Measurements from ENCODE around the gene SPTBN1.

The SPTBN1 gene

DNA sequence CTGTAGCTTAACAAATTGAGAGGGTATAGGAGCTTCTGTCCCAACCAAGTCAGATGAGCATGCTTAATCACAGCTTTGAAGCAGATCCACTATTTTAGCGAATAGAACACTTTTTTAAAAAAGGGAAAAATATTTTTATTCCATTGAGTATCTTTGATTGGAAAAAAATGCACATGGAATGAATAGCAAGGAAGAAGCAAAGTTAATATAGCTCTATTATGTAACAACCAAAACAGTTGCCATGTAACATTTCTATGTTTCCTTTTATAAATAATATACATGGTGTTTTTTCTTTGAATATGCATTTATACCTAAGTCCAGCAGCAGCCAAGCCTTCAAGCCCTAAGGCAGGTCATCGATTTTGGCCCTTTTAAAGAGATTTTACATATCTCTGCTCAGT is 21.4 kb upstream of the SPTBN1 start:
- in situ Hi-C loops (cut with HindIII; ENCODE audit: low pct_ligation_motif_present, low sequenced_read_pairs), result no loop called here
- TF ChIP-seq, protein P1, sequence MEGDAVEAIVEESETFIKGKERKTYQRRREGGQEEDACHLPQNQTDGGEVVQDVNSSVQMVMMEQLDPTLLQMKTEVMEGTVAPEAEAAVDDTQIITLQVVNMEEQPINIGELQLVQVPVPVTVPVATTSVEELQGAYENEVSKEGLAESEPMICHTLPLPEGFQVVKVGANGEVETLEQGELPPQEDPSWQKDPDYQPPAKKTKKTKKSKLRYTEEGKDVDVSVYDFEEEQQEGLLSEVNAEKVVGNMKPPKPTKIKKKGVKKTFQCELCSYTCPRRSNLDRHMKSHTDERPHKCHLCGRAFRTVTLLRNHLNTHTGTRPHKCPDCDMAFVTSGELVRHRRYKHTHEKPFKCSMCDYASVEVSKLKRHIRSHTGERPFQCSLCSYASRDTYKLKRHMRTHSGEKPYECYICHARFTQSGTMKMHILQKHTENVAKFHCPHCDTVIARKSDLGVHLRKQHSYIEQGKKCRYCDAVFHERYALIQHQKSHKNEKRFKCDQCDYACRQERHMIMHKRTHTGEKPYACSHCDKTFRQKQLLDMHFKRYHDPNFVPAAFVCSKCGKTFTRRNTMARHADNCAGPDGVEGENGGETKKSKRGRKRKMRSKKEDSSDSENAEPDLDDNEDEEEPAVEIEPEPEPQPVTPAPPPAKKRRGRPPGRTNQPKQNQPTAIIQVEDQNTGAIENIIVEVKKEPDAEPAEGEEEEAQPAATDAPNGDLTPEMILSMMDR (IDR thresholded peaks at IDR 0.05; ENCODE audit: low read depth, low read length, missing control alignments), result no peak
- no peak for DNase-seq
- Histone ChIP-seq H3K27me3 (replicated peaks) (no peaks in the 10 kb centered on the region), H3K4me3 (ENCODE audit: low read depth, low read length) (no peak overlapping the region), H3K36me3 (replicated peaks) (no peaks in the 10 kb centered on the region), H3K27ac (no peak overlapping the region)

- in situ Hi-C loops (cut with HindIII; ENCODE audit: low pct_ligation_motif_present, low sequenced_read_pairs), result no loop called here
- Histone ChIP-seq H3K4me3 (ENCODE audit: low read depth, low read length) (no peak overlapping the region), H3K27me3 (replicated peaks) (no peaks in the 10 kb centered on the region), H3K27ac (no peak overlapping the region), H3K36me3 (replicated peaks) (no peaks in the 10 kb centered on the region)
- TF ChIP-seq, protein P1 (IDR thresholded peaks at IDR 0.05; ENCODE audit: low read depth, low read length, missing control alignments), result no peak
- DNase-seq, result no peak
These were observed 20.6 kb upstream of the SPTBN1 start for GRCh38 chr2:54435325-54436226.

- in situ Hi-C loops (cut with HindIII; ENCODE audit: low pct_ligation_motif_present, low sequenced_read_pairs), result no loop called here
- TF ChIP-seq, protein P1 (IDR thresholded peaks at IDR 0.05; ENCODE audit: low read depth, low read length, missing control alignments), result no peak
- H3K27ac ChIP-seq, result no peak overlapping the region
- DNase-seq, result no peak
- H3K36me3 ChIP-seq (replicated peaks), result no peaks in the 10 kb centered on the region
- H3K27me3 ChIP-seq (replicated peaks), result no peaks in the 10 kb centered on the region
- H3K4me3 ChIP-seq (ENCODE audit: low read depth, low read length), result no peak overlapping the region
These were observed 18.5 kb upstream of the SPTBN1 start for GRCh38 chr2:54437588-54437987.

DNA sequence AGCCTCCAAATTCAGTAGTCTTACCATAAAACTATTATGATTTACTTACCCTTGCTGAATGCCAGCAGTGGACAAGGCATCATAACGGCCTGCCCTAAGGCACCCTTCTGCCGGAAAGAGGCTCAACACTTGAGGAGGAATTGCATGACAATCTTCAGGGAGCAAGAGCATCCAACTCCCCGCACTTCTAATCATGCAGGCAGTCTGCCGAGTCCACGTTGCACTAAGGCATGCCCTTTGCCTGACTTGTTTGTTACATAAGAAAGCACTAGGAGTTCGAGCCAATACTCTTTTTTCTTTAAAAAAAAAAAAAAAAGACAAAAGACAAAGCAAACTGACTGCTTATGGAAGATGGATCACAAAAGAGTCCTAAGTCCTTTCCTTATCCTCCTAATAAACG is 17.9 kb upstream of the SPTBN1 start:
- Histone ChIP-seq H3K27me3 (replicated peaks) (no peaks in the 10 kb centered on the region), H3K27ac (no peak overlapping the region), H3K4me3 (ENCODE audit: low read depth, low read length) (no peak overlapping the region), H3K36me3 (replicated peaks) (no peaks in the 10 kb centered on the region)
- in situ Hi-C loops (cut with HindIII; ENCODE audit: low pct_ligation_motif_present, low sequenced_read_pairs), result no loop called here
- no peak for DNase-seq
- TF ChIP-seq, protein P1 (IDR thresholded peaks at IDR 0.05; ENCODE audit: low read depth, low read length, missing control alignments), result no peak

- TF ChIP-seq, protein P1 (IDR thresholded peaks at IDR 0.05; ENCODE audit: low read depth, low read length, missing control alignments), result no peak
- H3K36me3 ChIP-seq (replicated peaks), result no peaks in the 10 kb centered on the region
These were observed 16.5 kb upstream of the SPTBN1 start for GRCh38 chr2:54439582-54439981.

More at GRCh38 chr2:54439582-54439981, 16.5 kb upstream of the SPTBN1 start:
- Histone ChIP-seq H3K4me3 (ENCODE audit: low read depth, low read length) (no peak overlapping the region), H3K27ac (no peak overlapping the region), H3K27me3 (replicated peaks) (no peaks in the 10 kb centered on the region)
- no peak for DNase-seq
- in situ Hi-C loops (cut with HindIII; ENCODE audit: low pct_ligation_motif_present, low sequenced_read_pairs), result no loop called here
